GM23248 (cell line): ENCODE results near the gene SLC29A3. TPM values are rescaled to one million over a fixed set of nuclear protein-coding genes. Genes with fewer than 3 reads are reported as not detected.

Source experiments
- DNase-seq: peaks from one replicate; pipeline ENCODE4 v3.0.0-alpha.2; 2015
- H2AFZ ChIP-seq: fragments of 200-600 bp; sonication (generic); 2 replicates; pipeline ENCODE4 v1.6.1; 2016; ENCODE audit warnings: antibody characterized with exemption
- H3F3A ChIP-seq: fragments of 200-600 bp; sonication (generic); 2 replicates; pipeline ENCODE4 v1.6.1; 2016; ENCODE audit warnings: mild to moderate bottlenecking, antibody characterized with exemption, mixed run types; ENCODE audit not compliant: insufficient read depth
- H3K27ac ChIP-seq: fragments of 200-600 bp; sonication (generic); 2 replicates; pipeline ENCODE4 v1.5.1; 2016; ENCODE audit warnings: mild to moderate bottlenecking
- H3K27me3 ChIP-seq: fragments of 200-600 bp; sonication (generic); replicated peaks from 2 replicates; pipeline ENCODE4 v1.6.1; 2016; ENCODE audit warnings: mild to moderate bottlenecking; ENCODE audit not compliant: insufficient read depth
- H3K36me3 ChIP-seq: fragments of 200-600 bp; sonication (generic); 2 replicates; pipeline ENCODE4 v1.6.1; 2016; ENCODE audit warnings: low read depth, mild to moderate bottlenecking
- H3K4me1 ChIP-seq: fragments of 200-600 bp; sonication (generic); 2 replicates; pipeline ENCODE4 v1.6.1; 2016; ENCODE audit warnings: mild to moderate bottlenecking; ENCODE audit not compliant: insufficient read depth
- H3K4me2 ChIP-seq: fragments of 200-600 bp; sonication (generic); one replicate; pipeline ENCODE4 v1.6.1; 2016; ENCODE audit warnings: mild to moderate bottlenecking; ENCODE audit not compliant: unreplicated experiment
- H3K4me3 ChIP-seq: fragments of 200-600 bp; sonication (generic); 2 replicates; pipeline ENCODE4 v1.5.1; 2016; ENCODE audit warnings: mild to moderate bottlenecking
- H3K79me2 ChIP-seq: fragments of 200-600 bp; sonication (generic); 2 replicates; pipeline ENCODE4 v1.6.1; 2016; ENCODE audit warnings: mild to moderate bottlenecking; ENCODE audit not compliant: insufficient read depth
- H3K9ac ChIP-seq: fragments of 200-600 bp; sonication (generic); 2 replicates; pipeline ENCODE4 v1.6.1; 2016; ENCODE audit warnings: mild to moderate bottlenecking
- H3K9me2 ChIP-seq: fragments of 200-600 bp; sonication (generic); 2 replicates; pipeline ENCODE4 v1.6.1; 2016; ENCODE audit warnings: mixed run types, mild to moderate bottlenecking, moderate library complexity; ENCODE audit not compliant: insufficient read depth
- H3K9me3 ChIP-seq: fragments of 200-600 bp; sonication (generic); one replicate; pipeline ENCODE4 v1.6.1; 2017; ENCODE audit warnings: low read depth
- H4K20me1 ChIP-seq: fragments of 200-600 bp; sonication (generic); 2 replicates; pipeline ENCODE4 v1.6.0; 2016; ENCODE audit not compliant: insufficient read depth
- EZH2 ChIP-seq: fragments of 200-600 bp; sonication (generic); IDR thresholded peaks from 2 replicates; pipeline ENCODE4 v1.6.1; 2018; ENCODE audit warnings: antibody characterized with exemption, mild to moderate bottlenecking; ENCODE audit not compliant: insufficient read depth, poor library complexity, severe bottlenecking
- EZH2phosphoT487 ChIP-seq: fragments of 200-600 bp; sonication (generic); IDR thresholded peaks from 2 replicates; pipeline ENCODE4 v1.6.1; 2018; ENCODE audit warnings: antibody characterized with exemption, moderate library complexity, mild to moderate bottlenecking, low read depth; ENCODE audit not compliant: insufficient read depth
- WGBS, 2 experiments: methylation state at CpG; one replicate each; pipeline ENCODE4 v1.1.6; 2015 to 2017; ENCODE audit warnings: low lambda C conversion rate in 2 of 2, low coverage in 1 of 2; ENCODE audit errors: missing lambda C conversion rate in 2 of 2; 5-methylcytosine and 5-hydroxymethylcytosine counted together
- in situ Hi-C: fragments of 300-500 bp; cut with MboI; formaldehyde crosslinking; loops from 2 replicates; pipeline ENCODE4 v1.15.0; 2020
- polyA plus RNA-seq: library from polyadenylated mRNA; unstranded; fragments of >200 nt; fragmentation: Nextera tagmentation; extraction: Ambion mirVana; gene quantifications from 2 replicates; pipeline ENCODE4 v1.2.1, GENCODE V29; 2016
- total RNA-seq: library from RNA; depleted of rRNA; stranded (reverse); fragments of >200 nt; shearing (Covaris generic); gene quantifications from 2 replicates; pipeline ENCODE4 v1.2.3, GENCODE V29; 2014

SLC29A3 gene
- total and polyA plus RNA-seq, 2 experiments from 2014 or later: 1.9 to 7.3 TPM

DNA sequence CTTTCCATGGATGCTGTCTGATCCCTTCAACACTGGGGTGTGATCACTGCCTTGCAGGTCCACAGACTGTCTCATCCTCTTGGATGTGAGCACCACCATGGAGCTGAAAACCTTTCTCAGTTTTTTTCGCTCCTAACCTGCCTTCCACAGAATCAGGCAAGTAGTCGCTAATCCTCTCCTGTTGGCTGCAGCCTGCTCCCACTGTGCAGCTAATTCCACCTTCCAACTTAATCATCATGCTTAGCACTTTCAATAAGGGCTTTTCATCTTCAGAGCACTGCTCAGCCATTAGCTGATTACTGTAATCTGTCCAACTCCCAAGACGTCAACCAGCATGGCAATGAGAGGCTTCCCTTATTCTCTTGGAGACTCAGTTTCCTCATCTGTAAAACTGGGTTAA, 62.6 kb downstream of the SLC29A3 start:
- no peaks in the 10 kb centered on the region for H3K9me2 ChIP-seq
- no peak overlapping the region for H3K27ac ChIP-seq
- H3K4me3 ChIP-seq: no peak overlapping the region
- no peaks in the 10 kb centered on the region for H3F3A ChIP-seq
- no peak overlapping the region for H3K9ac ChIP-seq
- H3K4me2 ChIP-seq: no peak overlapping the region
- DNase-seq: no peak
- H3K36me3 ChIP-seq: no peaks in the 10 kb centered on the region
- H4K20me1 ChIP-seq: no peaks in the 10 kb centered on the region
- in situ Hi-C loops: no loop called here
- H3K4me1 ChIP-seq: peaks cover 9% of the 10 kb centered on the region
- TF ChIP-seq EZH2: no peak
- no peak for TF ChIP-seq EZH2phosphoT487
- 91 to 97% methylated on average over 3 of the region's 3 CpGs for WGBS, 2 experiments
- no peaks in the 10 kb centered on the region for H3K79me2 ChIP-seq
- no peaks in the 10 kb centered on the region for H3K27me3 ChIP-seq
- no peak overlapping the region for H2AFZ ChIP-seq
- H3K9me3 ChIP-seq: no peaks in the 10 kb centered on the region

DNA sequence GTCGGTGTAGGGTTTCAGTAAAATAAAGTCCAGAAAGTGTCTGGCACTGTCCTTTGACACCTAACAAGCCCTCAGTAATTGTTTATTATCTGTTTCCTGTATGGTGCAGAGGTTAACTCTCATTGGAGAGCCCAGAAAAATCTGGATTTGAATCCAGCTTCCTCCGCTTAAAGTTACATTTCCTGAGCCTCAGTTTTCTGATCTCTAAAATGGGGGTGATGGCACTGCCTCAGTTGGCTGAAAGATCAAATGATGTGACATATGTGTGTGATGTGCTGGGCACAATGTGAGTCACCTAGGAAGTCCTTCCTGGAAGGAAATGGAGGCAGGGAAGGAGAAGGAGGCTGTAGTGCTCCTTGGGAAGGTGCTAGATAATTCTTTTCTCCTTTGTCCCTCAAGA, 63.0 kb downstream of the SLC29A3 start:
- no peak overlapping the region for H3K27ac ChIP-seq
- H3F3A ChIP-seq: no peaks in the 10 kb centered on the region
- no peaks in the 10 kb centered on the region for H4K20me1 ChIP-seq
- in situ Hi-C loops: no loop called here
- H3K4me2 ChIP-seq: no peak overlapping the region
- no peaks in the 10 kb centered on the region for H3K79me2 ChIP-seq
- no peak overlapping the region for H3K4me3 ChIP-seq
- no peak overlapping the region for H3K9ac ChIP-seq
- 73 to 75% methylated on average over 2 of the region's 2 CpGs for WGBS, 2 experiments
- DNase-seq: no peak
- H3K4me1 ChIP-seq: 0 out of 2 replicates have a peak, but pooled peaks cover 5% of the 10 kb centered on the region
- H3K27me3 ChIP-seq: 0 out of 2 replicates have a peak, but pooled peaks cover under 1% of the 10 kb centered on the region
- H3K36me3 ChIP-seq: no peaks in the 10 kb centered on the region
- no peak for TF ChIP-seq EZH2
- no peak for TF ChIP-seq EZH2phosphoT487
- no peak overlapping the region for H2AFZ ChIP-seq
- H3K9me2 ChIP-seq: no peaks in the 10 kb centered on the region
- no peaks in the 10 kb centered on the region for H3K9me3 ChIP-seq

DNA sequence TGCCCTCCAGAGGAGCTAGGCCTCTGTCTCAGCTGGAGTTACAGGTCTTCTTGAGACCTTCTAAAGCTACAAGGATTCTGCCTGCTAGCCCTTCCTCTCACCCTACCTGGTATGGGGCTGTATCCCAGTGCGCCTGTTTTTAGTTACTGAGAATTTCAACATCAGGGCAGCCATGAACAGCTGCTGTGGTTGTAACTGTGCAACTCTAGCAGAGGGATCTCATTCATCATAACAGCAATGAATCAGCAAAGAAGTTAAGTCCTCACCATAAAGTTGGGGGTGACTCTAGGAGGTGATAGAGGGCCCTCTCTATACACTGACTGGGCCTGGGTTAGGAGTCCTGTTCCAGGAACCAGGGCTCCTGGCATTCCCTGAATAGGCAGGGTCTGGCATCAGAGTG, 63.7 kb downstream of the SLC29A3 start:
- Histone ChIP-seq H3K4me1 (0 out of 2 replicates have a peak, but pooled peaks cover 4% of the 10 kb centered on the region), H3K27me3 (peaks cover 8% of the 10 kb centered on the region; the same call in 1 of the 2 replicates), H2AFZ (no peak overlapping the region), H4K20me1 (no peaks in the 10 kb centered on the region), H3K9me2 (no peaks in the 10 kb centered on the region), H3K36me3 (no peaks in the 10 kb centered on the region), H3K4me2 (no peak overlapping the region), H3K4me3 (no peak overlapping the region), H3F3A (no peaks in the 10 kb centered on the region), H3K27ac (no peak overlapping the region), H3K79me2 (no peaks in the 10 kb centered on the region), H3K9ac (no peak overlapping the region), H3K9me3 (no peaks in the 10 kb centered on the region)
- in situ Hi-C loops: no loop called here
- TF ChIP-seq EZH2phosphoT487 (no peak), EZH2 (no peak)
- peak; percentile 36 for DNase-seq
- WGBS, 2 experiments: 94 to 100% methylated on average over 1 of the region's 1 CpG

DNA sequence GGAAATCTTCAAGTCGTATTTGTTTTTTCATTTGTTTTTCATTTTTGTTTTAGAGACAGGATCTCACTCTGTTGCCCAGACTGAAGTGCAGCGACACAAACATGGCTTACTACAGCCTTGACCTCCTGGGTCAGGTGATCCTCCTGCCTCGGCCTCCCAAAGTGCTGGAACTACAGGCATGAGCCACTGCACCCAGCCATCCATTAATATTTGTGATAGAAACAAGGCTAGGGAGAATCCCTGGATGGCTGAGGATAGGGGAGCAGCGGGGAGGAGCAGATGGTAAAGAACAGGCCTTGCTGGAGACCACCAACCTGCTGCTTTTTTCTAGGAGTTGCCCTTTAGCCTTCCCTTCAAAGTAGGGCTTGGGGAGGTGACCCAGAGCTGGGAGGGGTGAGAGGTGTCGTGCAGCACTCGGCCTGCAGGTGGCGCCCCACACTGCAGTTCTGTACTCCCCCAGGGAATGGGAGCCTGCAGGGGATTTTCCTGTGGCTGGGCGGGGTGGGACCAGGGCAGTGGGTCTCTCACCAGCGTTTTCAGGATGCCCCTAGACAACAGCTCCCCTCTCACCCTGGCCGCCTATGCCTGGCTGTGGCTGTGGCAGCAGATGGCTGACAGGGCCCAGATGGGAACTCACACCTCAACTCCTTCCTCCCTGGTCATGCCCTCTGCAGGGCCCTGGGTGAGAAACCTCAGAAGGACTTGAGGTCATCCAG, 65.1 kb downstream of the SLC29A3 start:
- no peaks in the 10 kb centered on the region for H3K79me2 ChIP-seq
- H3K4me3 ChIP-seq: no peak overlapping the region
- H3K9me2 ChIP-seq: no peaks in the 10 kb centered on the region
- WGBS, 2 experiments: 18 to 19% methylated on average over 10 of the region's 10 CpGs
- H2AFZ ChIP-seq: no peak overlapping the region
- H3K4me1 ChIP-seq: no peaks in the 10 kb centered on the region
- H4K20me1 ChIP-seq: no peaks in the 10 kb centered on the region
- H3K27ac ChIP-seq: no peak overlapping the region
- in situ Hi-C loops: no loop called here
- no peak overlapping the region for H3K9ac ChIP-seq
- no peaks in the 10 kb centered on the region for H3K36me3 ChIP-seq
- peak; percentile 53 for DNase-seq
- no peak overlapping the region for H3K4me2 ChIP-seq
- H3F3A ChIP-seq: no peaks in the 10 kb centered on the region
- peaks cover 21% of the 10 kb centered on the region for H3K27me3 ChIP-seq
- no peaks in the 10 kb centered on the region for H3K9me3 ChIP-seq
- TF ChIP-seq EZH2: no peak
- TF ChIP-seq EZH2phosphoT487: no peak
